H9 (cell line): ENCODE measurements around the gene CLMN. TPM values are rescaled to one million over a fixed set of nuclear protein-coding genes. Genes with fewer than 3 reads are reported as not detected.

ENCODE experiments used
- DNase-seq: peaks from one replicate; pipeline ENCODE4 v3.0.0-alpha.2; 2017
- H2AFZ ChIP-seq: one replicate; pipeline ENCODE4 v1.6.1; 2013; ENCODE audit warnings: mild to moderate bottlenecking, low read length, control low read depth, moderate library complexity
- H2AK5ac ChIP-seq: 2 replicates; pipeline ENCODE4 v1.6.1; 2013; ENCODE audit warnings: low read length, control low read depth, mixed read lengths; ENCODE audit not compliant: insufficient read length
- H2BK120ac ChIP-seq: one replicate; pipeline ENCODE4 v1.6.1; 2013; ENCODE audit warnings: low read depth, mild to moderate bottlenecking, low read length, control low read depth, inconsistent platforms; ENCODE audit not compliant: poor library complexity, severe bottlenecking
- H2BK12ac ChIP-seq: 2 replicates; pipeline ENCODE4 v1.6.1; 2013; ENCODE audit warnings: low read length, control low read depth, mixed read lengths, low read depth; ENCODE audit not compliant: insufficient read length
- H2BK15ac ChIP-seq: 2 replicates; pipeline ENCODE4 v1.6.1; 2013; ENCODE audit warnings: low read depth, low read length, control low read depth
- H2BK20ac ChIP-seq: one replicate; pipeline ENCODE4 v1.6.1; 2013; ENCODE audit warnings: low read depth, mild to moderate bottlenecking, low read length, control low read depth, inconsistent platforms; ENCODE audit not compliant: poor library complexity, severe bottlenecking
- H2BK5ac ChIP-seq: 2 replicates; pipeline ENCODE4 v1.6.1; 2013; ENCODE audit warnings: low read length, control low read depth, mixed read lengths; ENCODE audit not compliant: insufficient read length
- H3K14ac ChIP-seq: 2 replicates; pipeline ENCODE4 v1.6.1; 2013; ENCODE audit warnings: low read length, control low read depth; ENCODE audit not compliant: insufficient read depth
- H3K18ac ChIP-seq: 2 replicates; pipeline ENCODE4 v1.6.1; 2013; ENCODE audit warnings: low read depth, mild to moderate bottlenecking, mixed read lengths, low read length, control low read depth; ENCODE audit not compliant: insufficient read length
- H3K23ac ChIP-seq: 2 replicates; pipeline ENCODE4 v1.6.1; 2013; ENCODE audit warnings: low read length, control low read depth, mixed read lengths, low read depth; ENCODE audit not compliant: insufficient read length
- H3K23me2 ChIP-seq: 2 replicates; pipeline ENCODE4 v1.6.1; 2013; ENCODE audit warnings: low read depth, mild to moderate bottlenecking, mixed read lengths, low read length, control low read depth; ENCODE audit not compliant: insufficient read length, poor library complexity, severe bottlenecking
- H3K27ac ChIP-seq: 2 replicates; pipeline ENCODE4 v1.5.1; 2013; ENCODE audit warnings: low read length, control low read depth, mixed read lengths, low read depth; ENCODE audit not compliant: insufficient read length
- H3K27me3 ChIP-seq: 2 replicates; pipeline ENCODE4 v1.6.1; 2013; ENCODE audit warnings: low read length, control low read depth, inconsistent platforms; ENCODE audit not compliant: insufficient read depth
- H3K4ac ChIP-seq: 2 replicates; pipeline ENCODE4 v1.6.1; 2013; ENCODE audit warnings: low read depth, mild to moderate bottlenecking, control low read depth, inconsistent platforms, low read length, moderate library complexity
- H3K4me1 ChIP-seq: 2 replicates; pipeline ENCODE4 v1.6.1; 2013; ENCODE audit warnings: low read length, control low read depth, inconsistent platforms; ENCODE audit not compliant: insufficient read depth
- H3K4me2 ChIP-seq: 2 replicates; pipeline ENCODE4 v1.6.1; 2013; ENCODE audit warnings: low read length, control low read depth, mixed read lengths; ENCODE audit not compliant: insufficient read length, insufficient read depth
- H3K56ac ChIP-seq: 2 replicates; pipeline ENCODE4 v1.6.1; 2013; ENCODE audit warnings: low read depth, mild to moderate bottlenecking, mixed read lengths, low read length, control low read depth; ENCODE audit not compliant: insufficient read length
- H3K79me1 ChIP-seq: 2 replicates; pipeline ENCODE4 v1.6.1; 2013; ENCODE audit warnings: low read depth, mild to moderate bottlenecking, moderate library complexity, low read length, control low read depth, inconsistent platforms; ENCODE audit not compliant: insufficient read depth, poor library complexity, severe bottlenecking
- H3K79me2 ChIP-seq: 2 replicates; pipeline ENCODE4 v1.6.1; 2013; ENCODE audit warnings: low read length, control low read depth, inconsistent platforms; ENCODE audit not compliant: insufficient read depth
- H3K9ac ChIP-seq: 2 replicates; pipeline ENCODE4 v1.6.1; 2013; ENCODE audit warnings: low read length, control low read depth, mixed read lengths; ENCODE audit not compliant: insufficient read length; ENCODE audit errors: extremely low read depth
- H3K9me3 ChIP-seq: one replicate; pipeline ENCODE4 v1.6.1; 2013; ENCODE audit warnings: low read depth, low read length, inconsistent platforms; ENCODE audit not compliant: control insufficient read depth
- H3T11ph ChIP-seq: one replicate; pipeline ENCODE4 v1.6.1; 2013; ENCODE audit warnings: mild to moderate bottlenecking, low read length, control low read depth, inconsistent platforms
- H4K20me1 ChIP-seq: one replicate; pipeline ENCODE4 v1.6.1; 2013; ENCODE audit not compliant: control insufficient read depth, insufficient read length, insufficient read depth
- H4K5ac ChIP-seq: 2 replicates; pipeline ENCODE4 v1.6.1; 2013; ENCODE audit warnings: low read depth, mild to moderate bottlenecking, mixed read lengths, low read length, control low read depth; ENCODE audit not compliant: insufficient read length
- H4K8ac ChIP-seq: replicated peaks from 2 replicates; pipeline ENCODE4 v1.6.1; 2013; ENCODE audit warnings: low read length, control low read depth, mixed read lengths, low read depth; ENCODE audit not compliant: insufficient read length
- H4K91ac ChIP-seq: 2 replicates; pipeline ENCODE4 v1.6.1; 2013; ENCODE audit warnings: low read depth, mild to moderate bottlenecking, moderate library complexity, mixed read lengths, low read length, control low read depth; ENCODE audit not compliant: insufficient read length
- H3K27ac Mint-ChIP-seq, 3 experiments: 2 replicates in 2 of 3; 3 replicates in 1 of 3; pipeline ENCODE4 v1.8.0; 2020 to 2021; ENCODE audit warnings: mixed read lengths in 3 of 3, mild to moderate bottlenecking in 1 of 3, moderate library complexity in 1 of 3
- H3K27me3 Mint-ChIP-seq: 2 replicates; pipeline ENCODE4 v1.8.0; 2021; ENCODE audit warnings: low read depth, mild to moderate bottlenecking, moderate library complexity, mixed read lengths
- H3K36me3 Mint-ChIP-seq, 3 experiments: 2 replicates in 2 of 3; 3 replicates in 1 of 3; pipeline ENCODE4 v1.8.0; 2020 to 2021; ENCODE audit warnings: low read depth in 3 of 3, mixed read lengths in 3 of 3; ENCODE audit not compliant: insufficient read depth in 1 of 3
- H3K4me1 Mint-ChIP-seq, 2 experiments: 2 replicates each; pipeline ENCODE4 v1.8.0; 2020; ENCODE audit warnings: mixed read lengths in 2 of 2
- H3K4me3 Mint-ChIP-seq, 2 experiments: 2 replicates in 1 of 2; 3 replicates in 1 of 2; pipeline ENCODE4 v1.8.0; 2020 to 2021; ENCODE audit warnings: mild to moderate bottlenecking in 2 of 2, mixed read lengths in 2 of 2, moderate library complexity in 1 of 2
- H3K9me3 Mint-ChIP-seq, 2 experiments: 2 replicates in 1 of 2; 3 replicates in 1 of 2; pipeline ENCODE4 v1.8.0; 2020; ENCODE audit warnings: mild to moderate bottlenecking in 2 of 2, mixed read lengths in 2 of 2, moderate library complexity in 1 of 2
- WGBS: extraction: QIAGEN DNeasy Blood & Tissue Kit; methylation state at CpG from one replicate; pipeline ENCODE4 v1.1.7; 2013; ENCODE audit warnings: missing lambda C conversion rate, low lambda C conversion rate, mixed read lengths; ENCODE audit not compliant: insufficient read length; ENCODE audit errors: extremely low coverage; 5-methylcytosine and 5-hydroxymethylcytosine counted together
- total RNA-seq: library from RNA; stranded (reverse); gene quantifications from 2 replicates; pipeline ENCODE4 v1.2.1, GENCODE V29; 2021
- TF ChIP-seq, protein P1 (sequence below): fragments of 200-600 bp; sonication (generic); conservative IDR thresholded peaks from 3 replicates; pipeline ENCODE4 v1.8.0; 2021; ENCODE audit warnings: antibody characterized with exemption, mild to moderate bottlenecking

The CLMN gene
- total RNA-seq, 1 experiment from 2014 or later, result 7.6 TPM

DNA sequence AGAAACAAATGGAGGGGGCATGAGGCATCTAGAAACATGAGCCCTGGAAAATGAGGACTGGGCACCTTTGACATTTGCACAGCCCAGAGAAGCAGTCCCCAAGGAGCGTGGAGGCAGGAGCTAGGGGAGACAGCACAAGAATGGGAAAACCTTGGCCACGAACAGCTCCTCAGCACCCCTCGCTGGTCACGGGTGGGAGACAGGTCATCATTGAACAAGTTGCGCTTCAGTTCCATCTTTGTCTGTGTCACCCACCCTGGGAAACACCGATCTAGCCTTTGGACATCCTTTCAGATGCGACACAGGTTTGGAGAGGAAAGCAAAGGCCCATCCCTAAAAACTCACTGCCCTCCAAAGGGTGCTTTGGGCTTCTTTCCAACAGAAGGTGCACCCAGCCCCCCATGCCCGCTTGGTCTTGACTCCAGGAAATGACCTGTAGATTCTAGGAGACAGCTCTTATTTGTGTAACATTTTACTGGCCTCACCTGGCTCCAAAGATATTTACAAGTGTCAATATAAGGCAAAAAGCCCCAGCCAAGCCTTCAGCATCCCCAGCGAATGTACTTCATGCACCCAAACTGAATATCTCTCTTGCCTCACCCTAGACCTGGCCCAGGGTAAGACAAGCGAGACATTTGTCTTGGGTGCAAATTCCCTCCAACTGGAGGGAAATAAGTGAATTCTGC, 28.8 kb upstream of the CLMN start:
- Histone ChIP-seq H2AK5ac (no peak overlapping the region), H3K18ac (no peak overlapping the region), H3K4me2 (no peak overlapping the region), H3K9me3 (no peaks in the 10 kb centered on the region), H3K4me1 (no peaks in the 10 kb centered on the region), H3K14ac (no peak overlapping the region), H3K9ac (no peak overlapping the region), H3K27ac (no peak overlapping the region), H2BK12ac (no peak overlapping the region), H4K5ac (no peak overlapping the region), H3T11ph (no peak overlapping the region), H3K23ac (no peak overlapping the region), H2AFZ (no peak overlapping the region), H4K91ac (no peak overlapping the region), H2BK120ac (no peak overlapping the region), H4K20me1 (no peaks in the 10 kb centered on the region), H2BK15ac (no peak overlapping the region), H3K4ac (no peak overlapping the region), H3K79me2 (no peaks in the 10 kb centered on the region), H2BK5ac (no peak overlapping the region), H3K79me1 (no peaks in the 10 kb centered on the region), H3K56ac (no peak overlapping the region), H2BK20ac (no peak overlapping the region), H3K27me3 (no peaks in the 10 kb centered on the region), H4K8ac (no peak overlapping the region), H3K23me2 (no peaks in the 10 kb centered on the region)
- TF ChIP-seq, protein P1, sequence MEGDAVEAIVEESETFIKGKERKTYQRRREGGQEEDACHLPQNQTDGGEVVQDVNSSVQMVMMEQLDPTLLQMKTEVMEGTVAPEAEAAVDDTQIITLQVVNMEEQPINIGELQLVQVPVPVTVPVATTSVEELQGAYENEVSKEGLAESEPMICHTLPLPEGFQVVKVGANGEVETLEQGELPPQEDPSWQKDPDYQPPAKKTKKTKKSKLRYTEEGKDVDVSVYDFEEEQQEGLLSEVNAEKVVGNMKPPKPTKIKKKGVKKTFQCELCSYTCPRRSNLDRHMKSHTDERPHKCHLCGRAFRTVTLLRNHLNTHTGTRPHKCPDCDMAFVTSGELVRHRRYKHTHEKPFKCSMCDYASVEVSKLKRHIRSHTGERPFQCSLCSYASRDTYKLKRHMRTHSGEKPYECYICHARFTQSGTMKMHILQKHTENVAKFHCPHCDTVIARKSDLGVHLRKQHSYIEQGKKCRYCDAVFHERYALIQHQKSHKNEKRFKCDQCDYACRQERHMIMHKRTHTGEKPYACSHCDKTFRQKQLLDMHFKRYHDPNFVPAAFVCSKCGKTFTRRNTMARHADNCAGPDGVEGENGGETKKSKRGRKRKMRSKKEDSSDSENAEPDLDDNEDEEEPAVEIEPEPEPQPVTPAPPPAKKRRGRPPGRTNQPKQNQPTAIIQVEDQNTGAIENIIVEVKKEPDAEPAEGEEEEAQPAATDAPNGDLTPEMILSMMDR, result peak; percentile 47
- DNase-seq, result no peak
- Mint-ChIP-seq H3K27ac (no peak overlapping the region; a peak in 1 of 7 replicates), H3K4me3 (no peak overlapping the region), H3K36me3 (peaks cover 0 to 2% (median under 1%) of the 10 kb centered on the region in 3 experiments; a peak in 4 of 7 replicates), H3K4me1 (peaks cover 0 to 7% of the 10 kb centered on the region in 2 experiments; a peak in 2 of 4 replicates), H3K27me3 (peaks cover 1% of the 10 kb centered on the region; the same call in 1 of the 2 replicates), H3K9me3 (peaks cover under 1% of the 10 kb centered on the region in 2 experiments; a peak in 4 of 5 replicates)
- WGBS, result no CpG with 5 or more reads among the region's 10 CpGs
